A549 (cell line): ENCODE measurements around the gene HLA-DPA1.

Experiments used
- CTCF ChIP-seq: fragments of >200 bp; sonication (Bioruptor Twin); formaldehyde crosslinking; IDR thresholded peaks from 3 replicates; pipeline ENCODE4 v1.5.1; 2016
- ELK1 ChIP-seq: fragments of 150-350 bp; IDR thresholded peaks from 2 replicates; pipeline ENCODE4 v1.6.1; 2014; ENCODE audit warnings: low read depth, mild to moderate bottlenecking, low read length
- HOXA7 ChIP-seq: fragments of 250-450 bp; sonication (Bioruptor Pico); IDR thresholded peaks from 2 replicates; pipeline ENCODE4 v1.5.0; 2020; ENCODE audit warnings: mild to moderate bottlenecking, moderate library complexity

- TF ChIP-seq CTCF (no peak), ELK1 (no peak), HOXA7 (CRISPR knock-in tag) (no peak)
These were observed 43.2 kb downstream of the HLA-DPA1 start for GRCh38 chr6:33030245-33030644.
